ENCODE results near the gene ATRNL1.
"Not testable (repeated sequence)": the region's sequence is repeated elsewhere in the genome, so short reads cannot be mapped to it uniquely, and the experiment has no call there.

ATRNL1 gene

GRCh38 chr10:115744089-115744488, 650.9 kb downstream of the ATRNL1 start:
- Histone ChIP-seq H3K27me3 (ENCODE audit: insufficient read depth, low read length, poor library complexity) (no peaks in the 10 kb centered on the region), H3K36me3 (ENCODE audit: insufficient read depth, low read length) (no peaks in the 10 kb centered on the region), H3K27ac (ENCODE audit: low read length) (no peak overlapping the region), H3K79me2 (ENCODE audit: insufficient read depth, low read length) (no peaks in the 10 kb centered on the region), H3K9ac (ENCODE audit: low read depth, low read length) (no peak overlapping the region), H3K9me3 (ENCODE audit: insufficient read depth, low read length, severe bottlenecking) (no peaks in the 10 kb centered on the region), H4K20me1 (ENCODE audit: insufficient read depth, low read length) (no peaks in the 10 kb centered on the region), H3K4me1 (ENCODE audit: insufficient read depth, low read length) (no peaks in the 10 kb centered on the region), H3K4me3 (ENCODE audit: low read depth in 1 of 2, low read length in 2 of 2) (no peak overlapping the region), H2AFZ (ENCODE audit: low read depth, low read length) (no peak overlapping the region), H3K4me2 (ENCODE audit: insufficient read depth, low read length) (no peak overlapping the region)
- DNase-seq, result no peak
- no peak for ATAC-seq (ENCODE audit: insufficient read depth, low read depth)
- TF ChIP-seq CTCF (IDR thresholded peaks at IDR 0.05; ENCODE audit: borderline replicate concordance, extremely low read depth, low read length, poor library complexity, severe bottlenecking), result no peak
- no peak for TF ChIP-seq EZH2 (IDR thresholded peaks at IDR 0.05; ENCODE audit: borderline replicate concordance, low read depth, low read length, severe bottlenecking)

- H4K20me1 ChIP-seq (ENCODE audit: insufficient read depth, low read length), result no peaks in the 10 kb centered on the region
- no peaks in the 10 kb centered on the region for H3K9me3 ChIP-seq (ENCODE audit: insufficient read depth, low read length, severe bottlenecking)
- no peak overlapping the region for H3K27ac ChIP-seq (ENCODE audit: low read length)
- no peak for TF ChIP-seq CTCF (IDR thresholded peaks at IDR 0.05; ENCODE audit: borderline replicate concordance, extremely low read depth, low read length, poor library complexity, severe bottlenecking)
- no peak overlapping the region for H3K9ac ChIP-seq (ENCODE audit: low read depth, low read length)
- H3K4me3 ChIP-seq (ENCODE audit: low read depth in 1 of 2, low read length in 2 of 2), result no peak overlapping the region
- DNase-seq (no peak), ATAC-seq (ENCODE audit: insufficient read depth, low read depth) (no peak)
- H3K4me1 ChIP-seq (ENCODE audit: insufficient read depth, low read length), result no peaks in the 10 kb centered on the region
- no peak overlapping the region for H2AFZ ChIP-seq (ENCODE audit: low read depth, low read length)
- no peaks in the 10 kb centered on the region for H3K79me2 ChIP-seq (ENCODE audit: insufficient read depth, low read length)
- H3K27me3 ChIP-seq (ENCODE audit: insufficient read depth, low read length, poor library complexity), result no peaks in the 10 kb centered on the region
- no peaks in the 10 kb centered on the region for H3K36me3 ChIP-seq (ENCODE audit: insufficient read depth, low read length)
- H3K4me2 ChIP-seq (ENCODE audit: insufficient read depth, low read length), result no peak overlapping the region
Observed at GRCh38 chr10:115745943-115746342, 652.8 kb downstream of the ATRNL1 start.

GRCh38 chr10:115747811-115748210, 654.6 kb downstream of the ATRNL1 start:
- no peaks in the 10 kb centered on the region for H3K36me3 ChIP-seq (ENCODE audit: insufficient read depth, low read length)
- H3K9ac ChIP-seq (ENCODE audit: low read depth, low read length), result no peak overlapping the region

GRCh38 chr10:115758488-115758887, 665.3 kb downstream of the ATRNL1 start:
- ATAC-seq (ENCODE audit: insufficient read depth, low read depth); H3K79me2 ChIP-seq (ENCODE audit: insufficient read depth, low read length); H3K36me3 ChIP-seq (ENCODE audit: insufficient read depth, low read length); H3K4me2 ChIP-seq (ENCODE audit: insufficient read depth, low read length); H3K27ac ChIP-seq (ENCODE audit: low read length); H3K4me3 ChIP-seq (ENCODE audit: low read depth in 1 of 2, low read length in 2 of 2); H2AFZ ChIP-seq (ENCODE audit: low read depth, low read length); H4K20me1 ChIP-seq (ENCODE audit: insufficient read depth, low read length); H3K4me1 ChIP-seq (ENCODE audit: insufficient read depth, low read length); H3K27me3 ChIP-seq (ENCODE audit: insufficient read depth, low read length, poor library complexity); H3K9me3 ChIP-seq (ENCODE audit: insufficient read depth, low read length, severe bottlenecking); H3K9ac ChIP-seq (ENCODE audit: low read depth, low read length): not testable (repeated sequence)
- DNase-seq, result peak; percentile 3

More at GRCh38 chr10:115747811-115748210, 654.6 kb downstream of the ATRNL1 start:
- Histone ChIP-seq H3K4me1 (ENCODE audit: insufficient read depth, low read length) (no peaks in the 10 kb centered on the region), H4K20me1 (ENCODE audit: insufficient read depth, low read length) (no peaks in the 10 kb centered on the region), H3K79me2 (ENCODE audit: insufficient read depth, low read length) (no peaks in the 10 kb centered on the region), H3K9me3 (ENCODE audit: insufficient read depth, low read length, severe bottlenecking) (no peaks in the 10 kb centered on the region), H3K27me3 (ENCODE audit: insufficient read depth, low read length, poor library complexity) (no peaks in the 10 kb centered on the region), H3K27ac (ENCODE audit: low read length) (no peak overlapping the region), H3K4me2 (ENCODE audit: insufficient read depth, low read length) (no peak overlapping the region), H3K4me3 (ENCODE audit: low read depth in 1 of 2, low read length in 2 of 2) (no peak overlapping the region), H2AFZ (ENCODE audit: low read depth, low read length) (no peak overlapping the region)
- TF ChIP-seq EZH2 (IDR thresholded peaks at IDR 0.05; ENCODE audit: borderline replicate concordance, low read depth, low read length, severe bottlenecking) (no peak), CTCF (IDR thresholded peaks at IDR 0.05; ENCODE audit: borderline replicate concordance, extremely low read depth, low read length, poor library complexity, severe bottlenecking) (no peak)
- no peak for DNase-seq
- no peak for ATAC-seq (ENCODE audit: insufficient read depth, low read depth)
